Measurements from ENCODE around the gene ZNF652.

GRCh38 chr17:49383060-49383459, 21.0 kb upstream of the ZNF652 start:
- TF ChIP-seq CTCF (IDR thresholded peaks at IDR 0.05; ENCODE audit: insufficient read depth, low read depth, low read length) (no peak), EZH2 (IDR thresholded peaks at IDR 0.05; ENCODE audit: insufficient read depth, low read length) (no peak)

Data from astrocyte (in vitro differentiated cells and primary cell).